HG02852 (cell line): Measurements from ENCODE around the gene ATP10A.
"Not testable (repeated sequence)": the region's sequence is repeated elsewhere in the genome, so short reads cannot be mapped to it uniquely, and the experiment has no call there.

Experiments used
- ATAC-seq: cut with Tn5 transposase; IDR thresholded peaks from one replicate; pipeline ENCODE4 v1.9.1; 2021; ENCODE audit warnings: mild to moderate bottlenecking, moderate library complexity; ENCODE audit not compliant: unreplicated experiment

Gene ATP10A

GRCh38 chr15:25886498-25887140, 23.5 kb upstream of the ATP10A start:
- ATAC-seq: no peak

- ATAC-seq: no peak
Measured at GRCh38 chr15:25884370-25884769, 21.2 kb upstream of the ATP10A start.

- ATAC-seq: no peak
Measured at GRCh38 chr15:25883463-25884259, 20.5 kb upstream of the ATP10A start.

GRCh38 chr15:25882466-25882865, 19.3 kb upstream of the ATP10A start:
- ATAC-seq: no peak

- not testable (repeated sequence) for ATAC-seq
Measured at GRCh38 chr15:25880877-25881276, 17.8 kb upstream of the ATP10A start.

GRCh38 chr15:25880411-25880810, 17.3 kb upstream of the ATP10A start:
- ATAC-seq: no peak

- ATAC-seq: no peak
Measured at GRCh38 chr15:25879438-25879837, 16.3 kb upstream of the ATP10A start.

GRCh38 chr15:25877681-25878080, 14.6 kb upstream of the ATP10A start:
- ATAC-seq: no peak

- ATAC-seq: no peak
Measured at GRCh38 chr15:25876231-25877140, 13.4 kb upstream of the ATP10A start.

- ATAC-seq: no peak
Measured at GRCh38 chr15:25875566-25875965, 12.4 kb upstream of the ATP10A start.

GRCh38 chr15:25874379-25874778, 11.3 kb upstream of the ATP10A start:
- no peak for ATAC-seq

- ATAC-seq: no peak
Measured at GRCh38 chr15:25871403-25871802, 8.3 kb upstream of the ATP10A start.

GRCh38 chr15:25870938-25871337, 7.8 kb upstream of the ATP10A start:
- no peak for ATAC-seq

- no peak for ATAC-seq
Measured at GRCh38 chr15:25869701-25870100, 6.6 kb upstream of the ATP10A start.

- no peak for ATAC-seq
Measured at GRCh38 chr15:25866874-25867273, 3.7 kb upstream of the ATP10A start.

GRCh38 chr15:25866251-25866650, 3.1 kb upstream of the ATP10A start:
- ATAC-seq: no peak

GRCh38 chr15:25864966-25865365, 1.8 kb upstream of the ATP10A start:
- ATAC-seq: no peak

GRCh38 chr15:25863968-25864580, 947 bp upstream of the ATP10A start:
- no peak for ATAC-seq

- no peak for ATAC-seq
Measured at GRCh38 chr15:25862472-25863110, 536 bp downstream of the ATP10A start.

GRCh38 chr15:25862071-25862471, 1.1 kb downstream of the ATP10A start:
- ATAC-seq: no peak
